H1 (cell line): ENCODE data around the gene PSMB9. TPM values are rescaled to one million over a fixed set of nuclear protein-coding genes. Genes with fewer than 3 reads are reported as not detected.

Experiments used
- CHD1 ChIP-seq: IDR thresholded peaks from 2 replicates; pipeline ENCODE4 v1.6.1; 2012; ENCODE audit warnings: low read depth, low read length, improper control_type of control experiment
- CHD7 ChIP-seq: fragments of 300-600 bp; sonication (generic); IDR thresholded peaks from 2 replicates; pipeline ENCODE4 v1.7.1; 2012; ENCODE audit warnings: low read length, moderate library complexity, mild to moderate bottlenecking, inconsistent platforms; ENCODE audit not compliant: insufficient replicate concordance
- polyA plus RNA-seq, 7 experiments: library from polyadenylated mRNA; depleted of rRNA in 3 of 7; stranded (reverse) in 5 of 7; unstranded in 2 of 7; fragments of >200 nt in 5 of 7; fragments of 200-250 nt in 2 of 7; gene quantifications; 1 replicate in 5 of 7; 2 replicates in 1 of 7; 4 replicates in 1 of 7; pipeline versions ENCODE4 v1.2.1 to v1.2.3, GENCODE V29; 2011 to 2013; ENCODE audit warnings: missing spikeins in 2 of 7, mixed read lengths in 2 of 7
- total RNA-seq: library from RNA; stranded (reverse); fragmentation: NEBNext Ultra II Directional; extraction: Animal tissue kit (Norgen Biotek cat#: 25700); gene quantifications from 2 replicates; pipeline ENCODE4 v1.2.1, GENCODE V29; 2021

PSMB9 gene
- total and polyA plus RNA-seq, 2 of the 8 experiments (the other 6 are each of a cell fraction or from before 2014, with no cell fraction given) = 4.5 to 22.8 TPM

- TF ChIP-seq CHD7 (no peak), CHD1 (no peak)
These were observed 24.0 kb upstream of the PSMB9 start (continued) for GRCh38 chr6:32830017-32830416.
